GM12891 (cell line): Measurements from ENCODE around the gene ERICH4.

Source experiments
- POLR2A ChIP-seq: IDR thresholded peaks from 2 replicates; pipeline ENCODE4 v1.6.1; 2011; ENCODE audit warnings: low read depth, low read length, control low read depth
- POLR2AphosphoS5 ChIP-seq: IDR thresholded peaks from 2 replicates; pipeline ENCODE4 v1.6.1; 2011; ENCODE audit warnings: low read depth, low read length, control low read depth
- SPI1 ChIP-seq: IDR thresholded peaks from 2 replicates; pipeline ENCODE4 v1.6.1; 2011; ENCODE audit warnings: low read depth, low read length, control low read depth
- TAF1 ChIP-seq: IDR thresholded peaks from 2 replicates; pipeline ENCODE4 v1.6.1; 2011; ENCODE audit warnings: low read depth, low read length, control low read depth

DNA sequence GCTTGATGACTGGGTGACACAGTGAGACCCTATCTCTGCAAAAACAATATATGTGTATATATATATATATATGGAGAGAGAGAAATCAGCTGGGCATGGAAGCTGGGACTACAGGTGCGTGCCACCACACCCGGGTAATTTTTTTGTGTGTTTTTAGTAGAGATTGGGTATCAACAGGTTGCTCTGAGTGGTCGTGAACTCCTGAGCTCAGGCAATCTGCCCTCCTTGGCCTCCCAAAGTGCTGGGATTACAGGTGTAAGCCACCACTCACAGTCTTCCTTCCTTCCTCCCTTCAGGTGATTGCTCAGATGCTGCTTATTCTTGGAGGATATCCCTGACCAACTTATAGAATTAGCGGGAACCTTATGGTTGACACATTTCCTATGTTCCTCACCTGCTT, 41.9 kb downstream of the ERICH4 start:
- TF ChIP-seq POLR2AphosphoS5 (no peak), TAF1 (no peak), POLR2A (no peak), SPI1 (no peak)
